Thyroid gland (tissue), 4 donors: ENCODE data around the gene EIF2S2. TPM values are rescaled to one million over a fixed set of nuclear protein-coding genes. Genes with fewer than 3 reads are reported as not detected.

Source experiments
- DNase-seq, 2 donors: peaks; one replicate each; pipeline ENCODE4 v3.0.0-alpha.2; 2019
- H3K27ac ChIP-seq, 3 donors: fragments of 200-600 bp; sonication (generic); 1 replicate in 2 of 3; 2 replicates in 1 of 3; pipeline ENCODE4 v1.5.1; 2016 to 2019; ENCODE audit warnings: mild to moderate bottlenecking in 1 of 3, moderate library complexity in 1 of 3
- H3K27me3 ChIP-seq: fragments of 200-600 bp; sonication (generic); one replicate; pipeline ENCODE4 v1.5.1; 2019
- H3K36me3 ChIP-seq, 2 donors: fragments of 200-600 bp; sonication (generic); one replicate each; pipeline ENCODE4 v1.5.1; 2016 to 2019
- H3K4me1 ChIP-seq, 2 donors: fragments of 200-600 bp; sonication (generic); one replicate each; pipeline ENCODE4 v1.5.1; 2017 to 2019
- H3K4me3 ChIP-seq, 3 donors: fragments of 200-600 bp; sonication (generic); replicated peaks in 1 of 3; 1 replicate in 2 of 3; 2 replicates in 1 of 3; pipeline ENCODE4 v1.5.1; 2016; ENCODE audit warnings: mild to moderate bottlenecking in 1 of 3
- H3K9me3 ChIP-seq: fragments of 200-600 bp; sonication (generic); one replicate; pipeline ENCODE4 v1.5.1; 2017
- POLR2A ChIP-seq, 2 donors: fragments of 450-650 bp; IDR thresholded peaks; one replicate each; pipeline ENCODE4 v1.6.1; 2017; ENCODE audit warnings: antibody characterized with exemption in 2 of 2, mild to moderate bottlenecking in 2 of 2, moderate library complexity in 1 of 2
- WGBS, 2 donors: methylation state at CpG; one replicate each; pipeline ENCODE4 v1.1.5; 2017; 5-methylcytosine and 5-hydroxymethylcytosine counted together
- intact Hi-C: fragments of 100-400 bp; cut with DNase I; formaldehyde crosslinking; loops from one replicate; pipeline ENCODE4 v1.15.1; 2023
- total RNA-seq, 4 donors: library from RNA; depleted of rRNA; stranded (reverse); fragments of >200 nt; gene quantifications; one replicate each; pipeline ENCODE4 v1.2.3, GENCODE V29; 2016
- TF ChIP-seq, protein P1 (sequence below), 6 experiments: fragments of 200-600 bp in 3 of 6; fragments of 450-650 bp in 3 of 6; sonication (generic) in 3 of 6; IDR thresholded peaks; one replicate each; pipeline ENCODE4 v1.5.1; 2016 to 2019; ENCODE audit warnings: antibody characterized with exemption in 6 of 6, mild to moderate bottlenecking in 2 of 6, inconsistent platforms in 1 of 6, moderate library complexity in 1 of 6

Gene EIF2S2
- total RNA-seq, 4 donors from 2014 or later = 34.1 to 50.5 (median 42.6) TPM

DNA sequence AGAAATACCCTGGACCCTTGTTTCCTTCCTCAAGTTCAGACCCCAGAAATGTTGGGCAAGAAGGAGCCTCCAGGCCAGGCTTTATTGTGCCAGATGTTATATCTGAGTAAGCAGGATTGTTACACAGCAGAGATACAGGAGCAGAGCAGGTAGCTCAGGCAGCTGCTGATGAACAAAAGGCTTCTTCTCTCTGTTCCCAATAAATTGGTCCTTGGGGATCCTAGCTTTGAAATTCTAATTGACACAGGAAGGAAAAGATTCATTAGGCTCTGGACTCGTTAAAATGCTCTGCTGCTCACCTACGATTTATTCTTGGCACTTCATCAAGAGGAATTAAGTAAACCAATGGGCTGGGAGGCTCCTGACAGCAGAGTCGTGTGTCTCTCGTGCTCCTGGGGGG, 64.1 kb downstream of the EIF2S2 start:
- TF ChIP-seq POLR2A (IDR thresholded peaks at IDR 0.05) = no peak
- TF ChIP-seq, protein P1, sequence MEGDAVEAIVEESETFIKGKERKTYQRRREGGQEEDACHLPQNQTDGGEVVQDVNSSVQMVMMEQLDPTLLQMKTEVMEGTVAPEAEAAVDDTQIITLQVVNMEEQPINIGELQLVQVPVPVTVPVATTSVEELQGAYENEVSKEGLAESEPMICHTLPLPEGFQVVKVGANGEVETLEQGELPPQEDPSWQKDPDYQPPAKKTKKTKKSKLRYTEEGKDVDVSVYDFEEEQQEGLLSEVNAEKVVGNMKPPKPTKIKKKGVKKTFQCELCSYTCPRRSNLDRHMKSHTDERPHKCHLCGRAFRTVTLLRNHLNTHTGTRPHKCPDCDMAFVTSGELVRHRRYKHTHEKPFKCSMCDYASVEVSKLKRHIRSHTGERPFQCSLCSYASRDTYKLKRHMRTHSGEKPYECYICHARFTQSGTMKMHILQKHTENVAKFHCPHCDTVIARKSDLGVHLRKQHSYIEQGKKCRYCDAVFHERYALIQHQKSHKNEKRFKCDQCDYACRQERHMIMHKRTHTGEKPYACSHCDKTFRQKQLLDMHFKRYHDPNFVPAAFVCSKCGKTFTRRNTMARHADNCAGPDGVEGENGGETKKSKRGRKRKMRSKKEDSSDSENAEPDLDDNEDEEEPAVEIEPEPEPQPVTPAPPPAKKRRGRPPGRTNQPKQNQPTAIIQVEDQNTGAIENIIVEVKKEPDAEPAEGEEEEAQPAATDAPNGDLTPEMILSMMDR (IDR thresholded peaks at IDR 0.05) = no peak
- Histone ChIP-seq H3K4me3 (no peak overlapping the region), H3K27me3 (no peaks in the 10 kb centered on the region), H3K4me1 (peaks cover 23 to 49% of the 10 kb centered on the region in 2 donors), H3K27ac (no peak overlapping the region), H3K36me3 (no peaks in the 10 kb centered on the region), H3K9me3 (no peaks in the 10 kb centered on the region)
- intact Hi-C loops = no loop called here
- no peak for DNase-seq
- WGBS, 2 donors = 53 to 68% methylated on average over 4 of the region's 4 CpGs

DNA sequence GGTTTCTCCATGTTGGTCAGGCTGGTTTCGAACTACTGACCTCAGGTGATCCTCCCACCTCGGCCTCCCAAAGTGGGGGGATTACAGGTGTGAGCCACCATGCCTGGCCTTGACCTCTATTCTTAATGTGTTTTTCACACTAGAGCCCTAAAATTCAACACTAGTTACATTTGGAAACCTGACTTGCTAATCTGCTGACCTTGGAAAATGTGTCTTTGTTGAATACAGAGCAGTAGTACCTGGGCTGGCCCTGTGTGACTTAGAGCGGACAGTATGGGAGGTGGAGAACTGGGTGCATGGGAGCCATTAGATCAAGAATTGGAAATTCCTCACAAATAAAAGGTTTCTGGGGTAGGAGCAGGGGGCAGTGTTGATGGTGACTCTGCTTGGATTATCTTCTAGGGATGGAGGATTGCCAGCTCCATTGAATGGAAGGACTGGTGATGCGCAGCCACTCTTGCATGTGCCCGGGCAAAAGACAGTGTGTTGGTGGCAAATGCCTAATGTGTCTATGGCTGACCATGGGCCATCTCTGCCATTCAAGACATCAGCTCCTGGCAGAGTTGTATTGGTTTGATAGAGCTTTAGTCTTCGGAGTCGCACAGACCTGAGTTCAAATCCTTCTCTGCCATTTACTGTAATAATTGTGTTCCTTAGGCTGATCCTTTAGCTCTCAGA, 64.9 kb downstream of the EIF2S2 start:
- 94 to 98% methylated on average over 7 of the region's 7 CpGs for WGBS, 2 donors
- intact Hi-C loops = no loop called here
- DNase-seq = no peak
- Histone ChIP-seq H3K36me3 (no peaks in the 10 kb centered on the region), H3K27ac (no peak overlapping the region), H3K27me3 (no peaks in the 10 kb centered on the region), H3K4me1 (peaks cover 31 to 57% of the 10 kb centered on the region in 2 donors), H3K9me3 (no peaks in the 10 kb centered on the region), H3K4me3 (no peak overlapping the region)
- TF ChIP-seq POLR2A (IDR thresholded peaks at IDR 0.05) = no peak
- TF ChIP-seq, protein P1 (IDR thresholded peaks at IDR 0.05) = no peak

DNA sequence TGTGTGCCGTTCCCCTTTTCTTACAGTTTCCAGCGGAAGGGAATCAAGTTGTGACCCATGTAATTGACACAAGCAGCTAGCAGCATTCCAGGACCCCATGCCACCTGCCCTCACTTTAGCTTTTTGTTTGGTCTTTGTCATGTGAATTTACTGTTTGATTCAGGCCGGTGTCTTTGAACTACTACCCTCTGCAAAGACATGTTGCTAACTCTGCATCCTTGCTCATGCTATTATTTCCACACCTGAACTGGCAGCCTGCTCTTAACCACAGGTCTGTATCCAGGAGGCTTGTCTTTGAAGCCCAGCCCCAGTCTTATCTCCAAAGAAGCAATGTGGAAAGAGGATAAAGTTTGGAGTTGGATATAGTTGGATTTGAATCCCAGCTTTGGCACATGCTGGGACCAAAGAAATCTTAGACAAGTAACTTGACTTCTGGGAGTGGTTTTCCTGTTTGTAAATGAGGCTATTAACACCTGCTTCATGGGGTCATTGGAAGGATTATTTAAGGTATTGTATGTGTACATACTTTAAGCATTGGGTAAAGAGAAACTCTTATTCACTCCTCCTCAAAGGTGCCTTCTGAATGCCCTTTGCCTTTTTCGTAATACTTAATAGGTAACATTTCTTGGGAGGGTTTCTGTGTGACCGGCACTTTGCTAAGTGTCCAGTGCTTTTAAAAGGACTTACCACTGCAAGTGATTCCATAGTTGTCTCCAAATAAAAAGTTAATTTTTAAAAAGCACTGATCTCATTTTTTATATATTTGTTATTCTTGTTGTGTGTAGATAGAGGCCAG, 65.9 kb downstream of the EIF2S2 start:
- intact Hi-C loops = no loop called here
- Histone ChIP-seq H3K36me3 (no peaks in the 10 kb centered on the region), H3K4me1 (peaks cover 33 to 61% of the 10 kb centered on the region in 2 donors), H3K27me3 (no peaks in the 10 kb centered on the region), H3K4me3 (no peak overlapping the region), H3K27ac (no peak overlapping the region), H3K9me3 (no peaks in the 10 kb centered on the region)
- DNase-seq = no peak
- no peak for TF ChIP-seq POLR2A (IDR thresholded peaks at IDR 0.05)
- TF ChIP-seq, protein P1 (IDR thresholded peaks at IDR 0.05) = no peak
- WGBS, 2 donors = 92 to 94% methylated on average over 5 of the region's 5 CpGs

DNA sequence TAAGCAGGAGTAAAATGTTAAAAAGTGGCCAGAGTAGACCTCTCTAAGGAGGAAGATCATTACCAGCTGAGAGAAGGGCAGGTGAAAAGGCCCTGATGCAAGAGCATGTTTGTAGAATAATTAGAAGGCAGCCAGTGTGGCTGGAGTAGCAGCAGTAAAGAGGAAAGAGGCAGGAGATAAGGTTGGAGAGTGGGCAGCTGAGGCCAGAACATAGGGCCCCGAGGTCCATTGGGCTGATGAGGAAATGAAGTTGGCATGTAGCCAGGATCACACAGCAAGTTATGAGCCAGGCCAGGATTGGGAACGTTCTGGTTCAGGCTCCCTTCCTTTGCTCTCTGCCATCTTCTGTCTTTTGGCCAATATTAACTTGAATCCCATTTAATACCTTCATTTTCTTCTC, 66.7 kb downstream of the EIF2S2 start:
- WGBS, 2 donors = 4 to 5% methylated on average over 2 of the region's 2 CpGs

More for the DNA sequence above, 66.7 kb downstream of the EIF2S2 start:
- TF ChIP-seq, protein P1 (IDR thresholded peaks at IDR 0.05) = no peak
- TF ChIP-seq POLR2A (IDR thresholded peaks at IDR 0.05) = no peak
- no peaks in the 10 kb centered on the region for H3K27me3 ChIP-seq
- H3K36me3 ChIP-seq = no peaks in the 10 kb centered on the region
- H3K4me1 ChIP-seq = peaks cover 32 to 61% of the 10 kb centered on the region in 2 donors
- intact Hi-C loops = no loop called here
- no peak overlapping the region for H3K4me3 ChIP-seq
- DNase-seq = peak; percentile 39 to 51
- H3K27ac ChIP-seq = no peak overlapping the region
- H3K9me3 ChIP-seq = no peaks in the 10 kb centered on the region
